ENCODE results near the gene SLC35F1. TPM values are rescaled to one million over a fixed set of nuclear protein-coding genes. Genes with fewer than 3 reads are reported as not detected.
A peak's percentile ranks its signal among the peaks of the same experiment; 100 is the strongest.

Gene SLC35F1
- total RNA-seq, 2 donors from 2014 or later, result 1.5 to 2.1 TPM

- H3K27ac ChIP-seq, result peak overlapping the region; percentile 0 to 24
- 8% methylated on average over 4 of the region's 4 CpGs for WGBS
- intact Hi-C loops (cut with DNase I), result no loop called here
- H3K36me3 ChIP-seq, result no peaks in the 10 kb centered on the region
- no peaks in the 10 kb centered on the region for H3K9me3 ChIP-seq
- H3K4me1 ChIP-seq (replicated peaks), result no peaks in the 10 kb centered on the region
- TF ChIP-seq CTCF (IDR thresholded peaks at IDR 0.05), result no peak
- TF ChIP-seq POLR2AphosphoS5 (IDR thresholded peaks at IDR 0.05), result peak; percentile 10
- TF ChIP-seq POLR2A (IDR thresholded peaks at IDR 0.05), result no peak
- H3K27me3 ChIP-seq (replicated peaks; ENCODE audit: insufficient read depth), result no peaks in the 10 kb centered on the region
- no peak for DNase-seq (ENCODE audit: low spot score)
- no peak overlapping the region for H3K4me3 ChIP-seq
Observed at GRCh38 chr6:118317581-118318563, 410.8 kb downstream of the SLC35F1 start.

- no peaks in the 10 kb centered on the region for H3K36me3 ChIP-seq
- no peaks in the 10 kb centered on the region for H3K4me1 ChIP-seq (replicated peaks)
- no peak overlapping the region for H3K27ac ChIP-seq
- intact Hi-C loops (cut with DNase I), result no loop called here
- no peak for DNase-seq (ENCODE audit: low spot score)
- H3K4me3 ChIP-seq, result no peak overlapping the region
- no peaks in the 10 kb centered on the region for H3K27me3 ChIP-seq (replicated peaks; ENCODE audit: insufficient read depth)
- TF ChIP-seq CTCF (IDR thresholded peaks at IDR 0.05) (no peak), POLR2AphosphoS5 (IDR thresholded peaks at IDR 0.05) (no peak), POLR2A (IDR thresholded peaks at IDR 0.05) (no peak)
- WGBS, result 5% methylated on average over 3 of the region's 3 CpGs
- H3K9me3 ChIP-seq, result no peaks in the 10 kb centered on the region
Observed at GRCh38 chr6:118318648-118319047, 411.6 kb downstream of the SLC35F1 start.

- no peak for DNase-seq (ENCODE audit: low spot score)
- WGBS, result 90% methylated on average over 3 of the region's 3 CpGs
- no peaks in the 10 kb centered on the region for H3K9me3 ChIP-seq
- H3K36me3 ChIP-seq, result no peaks in the 10 kb centered on the region
- intact Hi-C loops (cut with DNase I), result no loop called here
- H3K4me3 ChIP-seq, result no peak overlapping the region
- no peaks in the 10 kb centered on the region for H3K4me1 ChIP-seq (replicated peaks)
- H3K27ac ChIP-seq, result no peak overlapping the region
- TF ChIP-seq CTCF (IDR thresholded peaks at IDR 0.05) (no peak), POLR2A (IDR thresholded peaks at IDR 0.05) (no peak), POLR2AphosphoS5 (IDR thresholded peaks at IDR 0.05) (no peak)
- H3K27me3 ChIP-seq (replicated peaks; ENCODE audit: insufficient read depth), result no peaks in the 10 kb centered on the region
Observed at GRCh38 chr6:118319416-118319815, 412.4 kb downstream of the SLC35F1 start.

DNA sequence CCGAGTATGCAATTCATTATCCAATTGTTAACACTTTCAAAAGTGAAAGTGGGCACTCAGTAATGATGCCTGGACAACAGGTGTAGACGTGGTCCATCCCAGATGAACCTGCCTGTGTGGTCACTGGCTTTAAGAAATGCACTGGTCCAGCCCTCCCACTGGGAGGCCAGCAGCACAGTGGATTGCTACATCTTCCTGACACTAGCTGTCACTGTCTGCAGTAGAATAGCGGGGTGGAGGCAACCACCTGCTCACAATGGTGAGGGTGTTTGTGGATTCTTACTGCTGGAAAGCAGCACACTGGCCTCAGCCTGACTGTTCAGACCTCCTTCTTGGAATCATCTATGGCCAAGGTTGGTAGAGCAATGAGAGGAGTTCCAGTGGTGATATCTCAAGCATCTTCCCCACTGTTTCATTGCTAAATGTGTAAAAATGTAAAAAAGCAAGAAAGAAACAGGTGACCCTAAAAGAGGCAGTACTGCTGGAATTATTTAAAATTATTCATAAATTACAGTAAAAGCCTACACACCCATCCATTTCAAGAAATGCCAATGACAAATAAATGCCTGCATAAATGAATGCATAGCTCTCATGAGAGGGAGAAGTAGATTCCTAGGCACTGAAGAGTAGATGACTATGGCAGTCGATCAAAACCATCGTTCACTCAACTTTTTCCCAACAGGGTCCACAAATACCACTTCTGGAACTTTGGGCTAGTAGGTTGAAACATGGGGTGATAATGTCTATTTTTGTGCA lies 413.0 kb downstream of the SLC35F1 start:
- Histone ChIP-seq H3K36me3 (no peaks in the 10 kb centered on the region), H3K9me3 (no peaks in the 10 kb centered on the region), H3K4me3 (no peak overlapping the region), H3K4me1 (replicated peaks) (no peaks in the 10 kb centered on the region), H3K27ac (no peak overlapping the region), H3K27me3 (replicated peaks; ENCODE audit: insufficient read depth) (no peaks in the 10 kb centered on the region)
- intact Hi-C loops (cut with DNase I), result no loop called here
- 95% methylated on average over 5 of the region's 5 CpGs for WGBS
- no peak for TF ChIP-seq CTCF (IDR thresholded peaks at IDR 0.05)
- TF ChIP-seq POLR2A (IDR thresholded peaks at IDR 0.05), result no peak
- DNase-seq (ENCODE audit: low spot score), result no peak

All from prostate gland (tissue), 2 donors.